Caco-2 (cell line): ENCODE data around the gene GNAI1. TPM values are rescaled to one million over a fixed set of nuclear protein-coding genes. Genes with fewer than 3 reads are reported as not detected.

Experiments used
- BruUV-seq: library from RNA; stranded (reverse); fragments of 400-500 nt; replicated peaks from 2 replicates; lab custom pipeline; 2021; lab: Mats Ljungman, UMichigan
- CTCF ChIA-PET: fragments of 300-600 bp; sonication (Branson Sonifier 250); formaldehyde crosslinking; loops from one replicate; lab custom pipeline; 2022; ENCODE audit warnings: antibody characterized with exemption; lab: Charles Lee
- POLR2A ChIA-PET: fragments of 300-600 bp; sonication (Branson Sonifier 250); formaldehyde crosslinking; loops from one replicate; lab custom pipeline; 2022; ENCODE audit warnings: antibody characterized with exemption; lab: Charles Lee
- DNase-seq, 2 experiments: peaks; one replicate each; pipeline versions ENCODE4 v3.0.0 to v3.0.0-alpha.2; 2020 to 2022
- H3K27me3 ChIP-seq: replicated peaks from 2 replicates; pipeline ENCODE4 v1.6.0; 2011; ENCODE audit warnings: low read length; ENCODE audit not compliant: control insufficient read depth, insufficient read depth
- H3K36me3 ChIP-seq: 2 replicates; pipeline ENCODE4 v1.5.1; 2011; ENCODE audit warnings: low read length; ENCODE audit not compliant: control insufficient read depth, insufficient read depth
- H3K4me1 ChIP-seq: fragments of 250-450 bp; sonication (Bioruptor Pico); 2 replicates; pipeline ENCODE4 v1.5.1; 2020; ENCODE audit warnings: mild to moderate bottlenecking
- H3K4me3 ChIP-seq: 2 replicates; pipeline ENCODE4 v1.5.1; 2011; ENCODE audit warnings: low read depth, mild to moderate bottlenecking, control low read depth, low read length
- H3K9me3 ChIP-seq: fragments of 250-450 bp; sonication (Bioruptor Pico); 2 replicates; pipeline ENCODE4 v1.5.1; 2020; ENCODE audit warnings: mild to moderate bottlenecking, moderate library complexity
- H3K27ac Mint-ChIP-seq: one replicate; pipeline ENCODE4 v1.8.0; 2022; ENCODE audit warnings: mixed read lengths; ENCODE audit not compliant: unreplicated experiment
- H3K27me3 Mint-ChIP-seq: one replicate; pipeline ENCODE4 v1.8.0; 2022; ENCODE audit warnings: mixed read lengths; ENCODE audit not compliant: insufficient read depth, unreplicated experiment
- H3K36me3 Mint-ChIP-seq: one replicate; pipeline ENCODE4 v1.8.0; 2022; ENCODE audit warnings: mild to moderate bottlenecking, mixed read lengths; ENCODE audit not compliant: insufficient read depth, unreplicated experiment
- H3K4me1 Mint-ChIP-seq: one replicate; pipeline ENCODE4 v1.8.0; 2022; ENCODE audit warnings: low read depth, mixed read lengths; ENCODE audit not compliant: unreplicated experiment
- H3K4me3 Mint-ChIP-seq: one replicate; pipeline ENCODE4 v1.8.0; 2022; ENCODE audit warnings: mild to moderate bottlenecking, moderate library complexity, mixed read lengths; ENCODE audit not compliant: unreplicated experiment
- H3K9me3 Mint-ChIP-seq: one replicate; pipeline ENCODE4 v1.8.0; 2022; ENCODE audit warnings: mixed read lengths; ENCODE audit not compliant: unreplicated experiment
- intact Hi-C: fragments of 100-400 bp; cut with micrococcal nuclease; formaldehyde crosslinking; loops from one replicate; pipeline ENCODE4 v1.10.0; 2022; ENCODE audit not compliant: unreplicated experiment
- total RNA-seq: library from RNA; stranded (reverse); gene quantifications from 2 replicates; pipeline ENCODE4 v1.2.3, GENCODE V29; 2022
- TF ChIP-seq, protein P1 (sequence below), 2 experiments: fragments of 200-600 bp in 1 of 2; IDR thresholded peaks; 1 replicate in 1 of 2; 2 replicates in 1 of 2; pipeline versions ENCODE4 v1.5.1 to v1.8.0; 2011 to 2022; ENCODE audit warnings: antibody characterized with exemption in 1 of 2, control low read depth in 1 of 2, inconsistent platforms in 1 of 2, low read depth in 1 of 2, low read length in 1 of 2, mild to moderate bottlenecking in 1 of 2, moderate library complexity in 1 of 2; ENCODE audit not compliant: insufficient read depth in 1 of 2, severe bottlenecking in 1 of 2, unreplicated experiment in 1 of 2

GNAI1 gene
- total RNA-seq, 1 experiment from 2014 or later: 2.1 TPM

DNA sequence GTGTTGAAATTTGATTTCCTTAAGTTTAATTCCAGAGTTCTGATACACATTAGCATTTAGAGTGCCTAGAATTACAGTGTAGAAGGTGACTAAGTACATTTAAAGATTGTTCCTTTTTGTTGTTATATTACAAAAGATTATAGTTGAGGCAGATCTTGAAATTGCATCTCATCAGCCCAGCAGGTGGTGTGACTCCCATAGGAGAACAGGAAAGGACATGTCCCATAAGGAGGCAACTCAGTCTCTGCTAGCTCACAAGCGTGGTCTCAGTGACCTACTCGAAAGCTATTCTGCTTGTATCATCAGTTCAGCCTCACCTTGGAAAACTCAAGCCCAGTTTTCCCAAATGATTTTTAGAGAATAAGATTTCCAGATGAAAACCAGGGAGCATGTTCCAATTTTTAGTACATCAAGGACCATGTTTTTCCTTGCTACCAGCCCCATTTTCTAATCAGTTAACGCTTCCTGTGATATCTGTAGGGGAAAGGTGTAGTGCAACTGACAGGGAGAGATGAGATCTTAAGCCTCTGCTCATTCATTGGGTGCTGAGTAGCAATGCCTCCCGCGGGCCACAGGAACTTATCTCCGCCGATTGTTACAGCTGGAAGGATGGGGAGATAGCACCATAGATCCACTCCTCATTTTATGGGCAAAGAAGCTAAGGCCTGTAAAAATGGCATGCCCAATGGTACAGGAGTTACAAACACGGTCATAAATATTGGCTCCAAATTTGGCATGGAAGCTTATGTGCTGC is 1.1 kb upstream of the GNAI1 start:
- no peaks in the 10 kb centered on the region for H3K36me3 ChIP-seq
- no peak overlapping the region for H3K27ac Mint-ChIP-seq
- peaks cover 19% of the 10 kb centered on the region for H3K27me3 Mint-ChIP-seq
- intact Hi-C loops: loop anchor here (1.0 to 10.0 kb wide), 5 partner anchors 73 to 529 kb away; no protein-coding TSS in a partner anchor
- no peaks in the 10 kb centered on the region for H3K9me3 ChIP-seq
- ChIA-PET CTCF (interaction anchor here (0.6 to 1.5 kb wide), 4 partner anchors 34 to 261 kb away, joined by 3 to 6 read pairs (median 3); no protein-coding TSS in a partner anchor), POLR2A (interaction anchor here (0.6 kb wide), 1 partner anchor 15 kb away, joined by 6 read pairs; no protein-coding TSS in a partner anchor)
- peak overlapping the region; percentile 74 for H3K4me3 Mint-ChIP-seq
- H3K4me1 ChIP-seq: 0 out of 2 replicates have a peak, but pooled peaks cover 6% of the 10 kb centered on the region
- H3K9me3 Mint-ChIP-seq: no peaks in the 10 kb centered on the region
- TF ChIP-seq, protein P1, sequence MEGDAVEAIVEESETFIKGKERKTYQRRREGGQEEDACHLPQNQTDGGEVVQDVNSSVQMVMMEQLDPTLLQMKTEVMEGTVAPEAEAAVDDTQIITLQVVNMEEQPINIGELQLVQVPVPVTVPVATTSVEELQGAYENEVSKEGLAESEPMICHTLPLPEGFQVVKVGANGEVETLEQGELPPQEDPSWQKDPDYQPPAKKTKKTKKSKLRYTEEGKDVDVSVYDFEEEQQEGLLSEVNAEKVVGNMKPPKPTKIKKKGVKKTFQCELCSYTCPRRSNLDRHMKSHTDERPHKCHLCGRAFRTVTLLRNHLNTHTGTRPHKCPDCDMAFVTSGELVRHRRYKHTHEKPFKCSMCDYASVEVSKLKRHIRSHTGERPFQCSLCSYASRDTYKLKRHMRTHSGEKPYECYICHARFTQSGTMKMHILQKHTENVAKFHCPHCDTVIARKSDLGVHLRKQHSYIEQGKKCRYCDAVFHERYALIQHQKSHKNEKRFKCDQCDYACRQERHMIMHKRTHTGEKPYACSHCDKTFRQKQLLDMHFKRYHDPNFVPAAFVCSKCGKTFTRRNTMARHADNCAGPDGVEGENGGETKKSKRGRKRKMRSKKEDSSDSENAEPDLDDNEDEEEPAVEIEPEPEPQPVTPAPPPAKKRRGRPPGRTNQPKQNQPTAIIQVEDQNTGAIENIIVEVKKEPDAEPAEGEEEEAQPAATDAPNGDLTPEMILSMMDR (IDR thresholded peaks at IDR 0.05; ENCODE audit: insufficient read depth in 1 of 2, low read depth in 1 of 2, low read length in 1 of 2, severe bottlenecking in 1 of 2, unreplicated experiment in 1 of 2): peak in 1 of 2 experiments; percentile 15
- H3K36me3 Mint-ChIP-seq: no peaks in the 10 kb centered on the region
- BruUV-seq: no TSS peak
- H3K4me3 ChIP-seq: no peak overlapping the region
- 0 out of 2 replicates have a peak, but pooled peaks cover 1% of the 10 kb centered on the region for H3K27me3 ChIP-seq
- DNase-seq: no peak
- peaks cover 5% of the 10 kb centered on the region for H3K4me1 Mint-ChIP-seq

DNA sequence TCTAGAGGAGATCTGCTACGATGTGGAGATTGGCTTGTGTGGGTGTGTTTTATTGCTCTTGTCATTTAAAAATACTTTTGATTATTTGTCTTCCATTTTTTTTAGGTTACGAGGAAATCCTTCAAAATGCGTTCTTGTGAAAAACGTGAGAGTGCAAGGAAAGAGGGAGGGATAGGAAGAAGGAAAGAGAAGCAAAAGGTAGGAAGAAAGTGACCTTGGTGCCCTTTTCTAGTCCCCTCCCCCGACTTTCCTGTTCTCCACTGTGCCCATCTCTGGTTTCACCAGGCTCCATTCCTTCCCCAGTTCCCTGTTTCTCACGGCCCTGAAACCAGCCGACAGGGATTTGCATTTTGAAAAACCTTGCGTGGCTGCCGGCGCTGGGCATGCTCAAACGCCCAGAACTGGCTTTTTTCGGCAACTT is 506 bp upstream of the GNAI1 start:
- H3K4me1 ChIP-seq: 0 out of 2 replicates have a peak, but pooled peaks cover 6% of the 10 kb centered on the region
- TF ChIP-seq, protein P1 (IDR thresholded peaks at IDR 0.05; ENCODE audit: insufficient read depth in 1 of 2, low read depth in 1 of 2, low read length in 1 of 2, severe bottlenecking in 1 of 2, unreplicated experiment in 1 of 2): no peak
- Mint-ChIP-seq H3K4me1 (peaks cover 5% of the 10 kb centered on the region), H3K27ac (no peak overlapping the region), H3K9me3 (no peaks in the 10 kb centered on the region), H3K4me3 (peak overlapping the region; percentile 74), H3K27me3 (peaks cover 23% of the 10 kb centered on the region), H3K36me3 (no peaks in the 10 kb centered on the region)
- no peak for DNase-seq
- H3K9me3 ChIP-seq: no peaks in the 10 kb centered on the region
- peak overlapping the region; percentile 73 for H3K4me3 ChIP-seq
- CTCF ChIA-PET: interaction anchor here (0.6 to 1.5 kb wide), 4 partner anchors 33 to 261 kb away, joined by 3 to 6 read pairs (median 3); no protein-coding TSS in a partner anchor
- POLR2A ChIA-PET: interaction anchor here (0.6 kb wide), 1 partner anchor 14 kb away, joined by 6 read pairs; no protein-coding TSS in a partner anchor
- 0 out of 2 replicates have a peak, but pooled peaks cover 1% of the 10 kb centered on the region for H3K27me3 ChIP-seq
- BruUV-seq: no TSS peak
- no peaks in the 10 kb centered on the region for H3K36me3 ChIP-seq
- intact Hi-C loops: loop anchor here (5.0 to 10.0 kb wide), 4 partner anchors 73 to 528 kb away; no protein-coding TSS in a partner anchor
